Astrocyte (in vitro differentiated cells and primary cell): ENCODE results near the gene ATP13A2.

Source experiments
- CTCF ChIP-seq: IDR thresholded peaks from 2 replicates; pipeline ENCODE4 v1.5.1; 2011; ENCODE audit warnings: low read depth, mild to moderate bottlenecking, inconsistent platforms, low read length, moderate library complexity; ENCODE audit not compliant: insufficient read depth
- EZH2 ChIP-seq: IDR thresholded peaks from 2 replicates; pipeline ENCODE4 v1.6.1; 2012; ENCODE audit warnings: mild to moderate bottlenecking, low read length, inconsistent platforms; ENCODE audit not compliant: insufficient read depth

GRCh38 chr1:17020502-17020901, 8.8 kb upstream of the ATP13A2 start:
- TF ChIP-seq CTCF: no peak
- TF ChIP-seq EZH2: no peak
